ENCODE measurements around the gene DYNLT3.

DNA sequence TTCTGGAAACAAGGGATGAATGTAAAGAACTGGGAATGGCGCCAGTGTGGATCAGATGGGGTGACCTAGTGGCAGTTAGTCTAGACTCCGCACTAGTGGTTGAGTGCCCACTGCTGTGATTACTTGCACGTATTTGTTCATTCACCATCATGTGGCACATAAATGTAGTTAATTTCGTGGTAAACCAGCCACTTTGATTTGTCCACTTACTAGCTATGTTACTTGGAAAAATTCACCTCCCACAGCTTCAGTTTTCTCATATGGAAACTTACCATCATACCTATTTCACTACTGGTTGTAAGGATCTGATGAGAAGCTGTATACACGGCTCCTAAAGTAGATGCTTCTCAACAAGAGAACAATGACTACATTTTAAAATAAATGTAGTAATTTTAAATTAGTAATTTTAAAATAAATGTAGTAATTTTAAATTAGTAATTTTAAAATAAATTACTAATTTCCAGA lies 394 bp upstream of the DYNLT3 start:
- no peak for TF ChIP-seq EZH2 (IDR thresholded peaks at IDR 0.05; ENCODE audit: borderline replicate concordance)
- TF ChIP-seq, protein P1, sequence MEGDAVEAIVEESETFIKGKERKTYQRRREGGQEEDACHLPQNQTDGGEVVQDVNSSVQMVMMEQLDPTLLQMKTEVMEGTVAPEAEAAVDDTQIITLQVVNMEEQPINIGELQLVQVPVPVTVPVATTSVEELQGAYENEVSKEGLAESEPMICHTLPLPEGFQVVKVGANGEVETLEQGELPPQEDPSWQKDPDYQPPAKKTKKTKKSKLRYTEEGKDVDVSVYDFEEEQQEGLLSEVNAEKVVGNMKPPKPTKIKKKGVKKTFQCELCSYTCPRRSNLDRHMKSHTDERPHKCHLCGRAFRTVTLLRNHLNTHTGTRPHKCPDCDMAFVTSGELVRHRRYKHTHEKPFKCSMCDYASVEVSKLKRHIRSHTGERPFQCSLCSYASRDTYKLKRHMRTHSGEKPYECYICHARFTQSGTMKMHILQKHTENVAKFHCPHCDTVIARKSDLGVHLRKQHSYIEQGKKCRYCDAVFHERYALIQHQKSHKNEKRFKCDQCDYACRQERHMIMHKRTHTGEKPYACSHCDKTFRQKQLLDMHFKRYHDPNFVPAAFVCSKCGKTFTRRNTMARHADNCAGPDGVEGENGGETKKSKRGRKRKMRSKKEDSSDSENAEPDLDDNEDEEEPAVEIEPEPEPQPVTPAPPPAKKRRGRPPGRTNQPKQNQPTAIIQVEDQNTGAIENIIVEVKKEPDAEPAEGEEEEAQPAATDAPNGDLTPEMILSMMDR (IDR thresholded peaks at IDR 0.05; ENCODE audit: poor library complexity): no peak

Measured in hepatocyte (in vitro differentiated cells).